ENCODE results near the gene MTOR. TPM values are rescaled to one million over a fixed set of nuclear protein-coding genes. Genes with fewer than 3 reads are reported as not detected.
"Not testable (repeated sequence)": the region's sequence is repeated elsewhere in the genome, so short reads cannot be mapped to it uniquely, and the experiment has no call there.

The MTOR gene
- total RNA-seq, 6 experiments from 2014 or later = 25.1 to 35.3 (median 32.4) TPM

DNA sequence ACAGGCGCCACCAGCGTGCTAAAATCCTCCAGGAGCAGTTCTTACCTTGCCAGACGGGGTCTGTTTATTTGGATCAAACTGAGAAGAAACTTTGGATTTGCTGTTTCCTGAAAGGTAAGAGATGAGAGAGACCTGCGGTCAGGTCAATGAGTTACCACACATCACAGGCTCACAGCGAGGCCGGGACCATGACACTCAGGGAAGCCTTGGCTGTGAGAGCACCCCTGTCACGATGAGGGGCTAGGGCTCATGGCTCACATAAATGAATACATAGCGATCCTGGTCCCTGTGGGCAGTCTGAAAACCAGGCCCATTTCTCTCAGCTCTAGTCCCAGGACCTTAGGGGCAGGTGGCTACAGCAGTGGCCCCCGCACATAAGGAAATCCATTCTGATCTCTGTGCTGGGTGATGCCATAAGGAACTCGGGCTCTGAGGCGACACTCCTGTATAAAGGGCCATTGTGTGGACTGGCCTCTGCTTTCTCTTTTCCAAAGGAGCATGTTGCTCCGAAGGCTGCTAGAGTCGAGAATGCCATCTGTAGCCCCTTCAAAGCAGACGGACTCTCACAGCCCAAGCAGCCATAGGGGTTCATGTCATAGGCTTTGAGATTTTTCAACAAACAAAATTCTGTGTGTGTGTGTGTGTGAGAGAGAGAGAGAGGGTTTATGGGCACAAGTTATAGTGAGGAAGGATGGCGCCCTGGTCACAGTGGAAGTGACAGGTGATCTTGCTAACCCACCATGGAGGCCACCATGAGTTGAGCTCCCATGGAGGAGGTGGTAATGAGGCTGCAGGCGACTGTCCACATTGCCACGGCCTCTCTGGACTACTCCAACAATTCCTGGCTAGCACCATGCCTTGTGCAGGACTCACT, 193.5 kb downstream of the MTOR start:
- TF ChIP-seq, protein P1, sequence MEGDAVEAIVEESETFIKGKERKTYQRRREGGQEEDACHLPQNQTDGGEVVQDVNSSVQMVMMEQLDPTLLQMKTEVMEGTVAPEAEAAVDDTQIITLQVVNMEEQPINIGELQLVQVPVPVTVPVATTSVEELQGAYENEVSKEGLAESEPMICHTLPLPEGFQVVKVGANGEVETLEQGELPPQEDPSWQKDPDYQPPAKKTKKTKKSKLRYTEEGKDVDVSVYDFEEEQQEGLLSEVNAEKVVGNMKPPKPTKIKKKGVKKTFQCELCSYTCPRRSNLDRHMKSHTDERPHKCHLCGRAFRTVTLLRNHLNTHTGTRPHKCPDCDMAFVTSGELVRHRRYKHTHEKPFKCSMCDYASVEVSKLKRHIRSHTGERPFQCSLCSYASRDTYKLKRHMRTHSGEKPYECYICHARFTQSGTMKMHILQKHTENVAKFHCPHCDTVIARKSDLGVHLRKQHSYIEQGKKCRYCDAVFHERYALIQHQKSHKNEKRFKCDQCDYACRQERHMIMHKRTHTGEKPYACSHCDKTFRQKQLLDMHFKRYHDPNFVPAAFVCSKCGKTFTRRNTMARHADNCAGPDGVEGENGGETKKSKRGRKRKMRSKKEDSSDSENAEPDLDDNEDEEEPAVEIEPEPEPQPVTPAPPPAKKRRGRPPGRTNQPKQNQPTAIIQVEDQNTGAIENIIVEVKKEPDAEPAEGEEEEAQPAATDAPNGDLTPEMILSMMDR (IDR thresholded peaks at IDR 0.05) = no peak
- TF ChIP-seq POLR2A (IDR thresholded peaks at IDR 0.05) = no peak
- DNase-seq = peak in 1 of 3 donors; percentile 27
- Histone ChIP-seq H3K27me3 (no peaks in the 10 kb centered on the region), H3K9me3 (no peaks in the 10 kb centered on the region), H3K4me3 (no peak overlapping the region), H3K4me1 (no peaks in the 10 kb centered on the region), H3K36me3 (peaks cover 0 to 63% (median 40%) of the 10 kb centered on the region in 4 donors), H3K27ac (no peak overlapping the region)
- intact Hi-C loops (cut with DNase I) = no loop called here
- no peak for ATAC-seq
- WGBS (ENCODE audit: insufficient coverage, low coverage, low lambda C conversion rate, missing lambda C conversion rate) = 92% methylated on average over 10 of the region's 17 CpGs

DNA sequence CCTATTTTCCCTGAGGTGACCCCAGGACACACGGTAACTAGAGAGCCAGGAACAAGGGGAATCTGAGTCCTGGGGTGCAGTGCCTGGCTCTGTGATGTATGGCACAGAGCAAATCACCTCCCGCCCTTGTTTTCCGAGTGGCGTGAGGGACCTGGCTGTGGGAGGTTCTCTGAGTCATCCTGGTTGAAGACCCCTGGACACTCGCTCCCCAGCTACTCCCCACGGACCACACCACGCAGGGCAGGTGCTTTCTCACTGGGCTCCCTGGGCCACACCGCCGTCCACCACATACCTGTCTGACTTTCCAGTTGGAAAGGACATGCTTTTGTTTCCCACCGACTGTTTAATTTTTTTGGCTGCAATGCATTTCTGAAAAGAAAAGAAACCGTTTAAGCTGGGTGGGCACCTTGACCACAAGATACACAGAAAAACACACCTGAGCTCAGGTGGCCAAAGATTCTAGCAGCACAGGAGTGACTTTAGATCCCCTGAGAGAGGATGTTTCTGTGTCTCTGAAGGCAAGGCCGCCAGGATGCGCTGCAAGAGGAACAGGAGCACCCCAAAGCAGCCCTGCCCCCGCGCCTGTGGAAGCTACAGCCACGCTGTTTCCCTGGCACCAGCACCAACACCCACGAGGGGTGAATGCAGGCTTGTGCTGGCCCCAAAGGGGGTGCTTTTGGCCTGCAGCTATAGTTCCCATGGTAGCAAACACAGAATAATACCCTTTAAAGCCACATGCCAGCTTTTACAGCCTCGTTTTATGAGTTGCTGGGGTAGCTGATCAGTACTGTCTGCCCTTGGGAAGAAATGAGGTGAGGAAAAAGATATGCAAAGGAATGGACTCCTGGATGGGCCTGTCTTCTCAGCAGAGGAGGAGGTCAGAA, 194.4 kb downstream of the MTOR start:
- Histone ChIP-seq H3K27me3 (no peaks in the 10 kb centered on the region), H3K4me1 (no peaks in the 10 kb centered on the region), H3K36me3 (peaks cover 0 to 55% (median 35%) of the 10 kb centered on the region in 4 donors), H3K9me3 (no peaks in the 10 kb centered on the region), H3K27ac (no peak overlapping the region), H3K4me3 (no peak overlapping the region)
- TF ChIP-seq, protein P1 (IDR thresholded peaks at IDR 0.05) = no peak
- TF ChIP-seq POLR2A (IDR thresholded peaks at IDR 0.05) = no peak
- WGBS (ENCODE audit: insufficient coverage, low coverage, low lambda C conversion rate, missing lambda C conversion rate) = 70% methylated on average over 5 of the region's 18 CpGs
- DNase-seq (peak in 1 of 3 donors; percentile 28), ATAC-seq (no peak)
- intact Hi-C loops (cut with DNase I) = no loop called here

DNA sequence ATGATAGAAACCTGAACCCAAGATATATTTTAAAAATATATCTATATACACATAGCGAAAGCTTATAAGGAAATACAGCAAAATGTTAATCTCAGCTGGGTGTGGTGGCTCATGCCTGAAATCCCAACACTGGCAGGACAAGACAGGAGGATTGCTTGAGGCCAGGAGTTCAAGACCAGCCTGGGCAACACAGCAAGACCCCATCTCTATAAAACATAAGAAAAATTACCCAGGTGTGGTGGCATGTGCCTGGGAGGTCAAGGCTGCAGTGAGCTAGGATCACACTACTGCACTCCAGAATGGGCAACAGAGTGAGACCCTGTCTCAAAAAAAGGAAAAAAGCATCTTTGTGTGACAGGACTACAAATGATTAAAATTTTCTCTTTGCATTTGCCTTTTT, 196.6 kb downstream of the MTOR start:
- no peaks in the 10 kb centered on the region for H3K27me3 ChIP-seq
- no peak for ATAC-seq
- H3K4me1 ChIP-seq = peaks cover 0 to 7% (median 0%) of the 10 kb centered on the region in 4 donors
- WGBS (ENCODE audit: insufficient coverage, low coverage, low lambda C conversion rate, missing lambda C conversion rate) = no CpG with 5 or more reads among the region's 1 CpG
- TF ChIP-seq POLR2A (IDR thresholded peaks at IDR 0.05) = no peak
- TF ChIP-seq, protein P1 (IDR thresholded peaks at IDR 0.05) = no peak
- peaks cover 0 to 39% (median 25%) of the 10 kb centered on the region in 4 donors for H3K36me3 ChIP-seq
- no peaks in the 10 kb centered on the region for H3K9me3 ChIP-seq
- H3K27ac ChIP-seq = no peak overlapping the region
- H3K4me3 ChIP-seq = no peak overlapping the region
- intact Hi-C loops (cut with DNase I) = no loop called here
- DNase-seq = no peak

DNA sequence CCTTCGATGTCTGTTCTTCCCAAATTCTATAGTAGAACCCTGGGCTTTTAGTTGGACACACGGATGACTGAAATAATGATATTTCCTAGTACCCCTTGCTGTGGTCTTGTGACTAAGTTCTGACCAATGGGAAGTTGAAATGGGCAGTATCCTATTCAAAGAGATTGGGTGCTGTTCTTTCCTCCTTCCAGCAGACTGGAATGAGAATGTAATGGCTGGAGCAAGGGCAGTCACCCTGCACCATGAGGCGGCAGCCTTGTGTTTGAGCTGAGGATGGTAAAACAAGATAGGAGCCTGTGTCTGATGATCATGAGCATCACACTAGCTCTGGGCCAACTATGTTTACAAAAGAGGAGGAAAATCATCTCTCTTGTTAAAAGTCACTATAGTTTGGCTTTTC, 197.4 kb downstream of the MTOR start:
- H3K4me3 ChIP-seq = no peak overlapping the region
- no peak overlapping the region for H3K27ac ChIP-seq
- no peaks in the 10 kb centered on the region for H3K9me3 ChIP-seq
- H3K27me3 ChIP-seq = no peaks in the 10 kb centered on the region
- TF ChIP-seq POLR2A (IDR thresholded peaks at IDR 0.05) = no peak
- TF ChIP-seq, protein P1 (IDR thresholded peaks at IDR 0.05) = no peak
- 97% methylated on average over 3 of the region's 3 CpGs for WGBS (ENCODE audit: insufficient coverage, low coverage, low lambda C conversion rate, missing lambda C conversion rate)
- peaks cover 0 to 7% (median 0%) of the 10 kb centered on the region in 4 donors for H3K4me1 ChIP-seq
- intact Hi-C loops (cut with DNase I) = no loop called here
- peaks cover 0 to 39% (median 24%) of the 10 kb centered on the region in 4 donors for H3K36me3 ChIP-seq
- DNase-seq (no peak), ATAC-seq (no peak)

DNA sequence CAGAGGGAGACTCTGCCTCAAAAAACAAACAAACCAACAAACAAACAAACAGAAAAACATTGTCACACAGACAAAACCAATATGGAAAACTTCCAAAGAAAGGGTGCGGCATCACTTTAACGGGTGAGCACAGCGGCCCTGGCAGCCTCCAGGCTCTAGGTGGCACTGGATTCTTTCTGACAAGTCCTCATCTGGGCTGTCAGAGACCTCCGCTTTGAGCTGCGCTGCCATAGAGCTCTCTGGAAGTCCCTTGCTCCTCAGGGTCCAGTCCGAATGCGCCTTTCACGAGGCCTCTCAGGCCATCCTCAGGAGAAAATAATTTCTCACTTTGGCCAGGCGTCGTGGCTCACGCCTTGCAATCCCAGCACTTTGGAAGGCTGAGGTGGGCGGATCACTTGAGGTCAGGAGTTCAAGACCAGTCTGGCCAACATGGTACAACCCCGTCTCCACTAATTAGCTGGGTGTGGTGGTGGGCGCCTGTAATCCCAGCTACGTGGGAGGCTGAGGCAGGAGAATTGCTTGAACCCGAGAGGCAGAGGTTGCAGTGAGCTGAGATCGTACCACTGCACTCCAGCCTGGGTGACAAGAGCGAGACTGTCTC, 198.3 kb downstream of the MTOR start:
- H3K36me3 ChIP-seq = peaks cover 0 to 32% (median 21%) of the 10 kb centered on the region in 4 donors
- H3K9me3 ChIP-seq; H3K4me3 ChIP-seq; H3K4me1 ChIP-seq; H3K27me3 ChIP-seq; ATAC-seq; intact Hi-C loops (cut with DNase I); H3K27ac ChIP-seq; DNase-seq: not testable (repeated sequence)
- 82% methylated on average over 9 of the region's 18 CpGs for WGBS (ENCODE audit: insufficient coverage, low coverage, low lambda C conversion rate, missing lambda C conversion rate)

Measured in right lobe of liver (tissue), 6 donors.